ENCODE results near the gene UBE2I. TPM values are rescaled to one million over a fixed set of nuclear protein-coding genes. Genes with fewer than 3 reads are reported as not detected.

The UBE2I gene
- total RNA-seq, 2 donors from 2014 or later, result 101 to 143 TPM

DNA sequence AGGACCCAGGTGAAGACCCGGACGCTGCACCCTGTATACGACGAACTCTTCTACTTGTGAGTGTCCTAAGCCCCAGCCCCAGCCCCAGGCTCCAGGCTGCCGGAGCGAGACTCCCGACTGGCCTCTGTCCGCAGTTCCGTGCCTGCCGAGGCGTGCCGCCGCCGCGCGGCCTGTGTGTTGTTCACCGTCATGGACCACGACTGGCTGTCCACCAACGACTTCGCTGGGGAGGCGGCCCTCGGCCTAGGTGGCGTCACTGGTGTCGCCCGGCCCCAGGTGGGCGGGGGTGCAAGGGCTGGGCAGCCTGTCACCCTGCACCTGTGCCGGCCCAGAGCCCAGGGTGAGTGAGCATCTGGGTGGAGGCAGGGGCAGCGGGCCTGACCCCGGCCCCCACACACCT, 38.5 kb downstream of the UBE2I start:
- intact Hi-C loops (cut with DNase I), result no loop called here
- no peaks in the 10 kb centered on the region for H3K27me3 ChIP-seq
- no peaks in the 10 kb centered on the region for H3K9me3 ChIP-seq
- H3K27ac ChIP-seq, result no peak overlapping the region
- no peak overlapping the region for H3K9ac ChIP-seq (ENCODE audit: low read depth in 2 of 2, low read length in 2 of 2)
- no peak for DNase-seq
- H3K4me3 ChIP-seq, result no peak overlapping the region
- no peaks in the 10 kb centered on the region for H3K36me3 ChIP-seq
- TF ChIP-seq, protein P1, sequence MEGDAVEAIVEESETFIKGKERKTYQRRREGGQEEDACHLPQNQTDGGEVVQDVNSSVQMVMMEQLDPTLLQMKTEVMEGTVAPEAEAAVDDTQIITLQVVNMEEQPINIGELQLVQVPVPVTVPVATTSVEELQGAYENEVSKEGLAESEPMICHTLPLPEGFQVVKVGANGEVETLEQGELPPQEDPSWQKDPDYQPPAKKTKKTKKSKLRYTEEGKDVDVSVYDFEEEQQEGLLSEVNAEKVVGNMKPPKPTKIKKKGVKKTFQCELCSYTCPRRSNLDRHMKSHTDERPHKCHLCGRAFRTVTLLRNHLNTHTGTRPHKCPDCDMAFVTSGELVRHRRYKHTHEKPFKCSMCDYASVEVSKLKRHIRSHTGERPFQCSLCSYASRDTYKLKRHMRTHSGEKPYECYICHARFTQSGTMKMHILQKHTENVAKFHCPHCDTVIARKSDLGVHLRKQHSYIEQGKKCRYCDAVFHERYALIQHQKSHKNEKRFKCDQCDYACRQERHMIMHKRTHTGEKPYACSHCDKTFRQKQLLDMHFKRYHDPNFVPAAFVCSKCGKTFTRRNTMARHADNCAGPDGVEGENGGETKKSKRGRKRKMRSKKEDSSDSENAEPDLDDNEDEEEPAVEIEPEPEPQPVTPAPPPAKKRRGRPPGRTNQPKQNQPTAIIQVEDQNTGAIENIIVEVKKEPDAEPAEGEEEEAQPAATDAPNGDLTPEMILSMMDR (IDR thresholded peaks at IDR 0.05), result no peak
- peaks cover 4% of the 10 kb centered on the region for H3K4me1 ChIP-seq

DNA sequence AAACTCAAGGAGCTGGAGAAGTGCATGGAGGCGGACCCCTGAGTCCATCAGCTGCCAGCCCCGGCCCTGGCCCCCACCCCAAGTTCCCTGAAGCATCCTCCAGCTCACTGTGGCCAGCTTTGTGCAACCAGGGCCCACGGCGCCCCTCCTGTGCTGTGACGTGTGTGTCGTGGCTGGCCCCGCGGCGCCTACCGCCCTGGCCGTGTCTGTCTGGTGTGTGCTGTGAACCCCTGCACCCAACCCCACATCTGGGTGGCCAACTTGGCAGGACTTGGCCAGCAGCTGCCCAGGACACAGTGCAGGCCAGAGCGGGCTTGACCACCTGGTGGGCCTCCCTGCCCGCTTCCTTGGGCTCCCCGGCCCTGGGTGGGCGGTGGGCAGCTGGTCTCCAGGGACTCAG, 39.0 kb downstream of the UBE2I start:
- Histone ChIP-seq H3K27me3 (no peaks in the 10 kb centered on the region), H3K4me3 (no peak overlapping the region), H3K27ac (no peak overlapping the region), H3K9me3 (no peaks in the 10 kb centered on the region), H3K4me1 (peaks cover 4% of the 10 kb centered on the region), H3K9ac (ENCODE audit: low read depth in 2 of 2, low read length in 2 of 2) (no peak overlapping the region), H3K36me3 (no peaks in the 10 kb centered on the region)
- DNase-seq, result no peak
- intact Hi-C loops (cut with DNase I), result no loop called here
- TF ChIP-seq, protein P1 (IDR thresholded peaks at IDR 0.05), result no peak

DNA sequence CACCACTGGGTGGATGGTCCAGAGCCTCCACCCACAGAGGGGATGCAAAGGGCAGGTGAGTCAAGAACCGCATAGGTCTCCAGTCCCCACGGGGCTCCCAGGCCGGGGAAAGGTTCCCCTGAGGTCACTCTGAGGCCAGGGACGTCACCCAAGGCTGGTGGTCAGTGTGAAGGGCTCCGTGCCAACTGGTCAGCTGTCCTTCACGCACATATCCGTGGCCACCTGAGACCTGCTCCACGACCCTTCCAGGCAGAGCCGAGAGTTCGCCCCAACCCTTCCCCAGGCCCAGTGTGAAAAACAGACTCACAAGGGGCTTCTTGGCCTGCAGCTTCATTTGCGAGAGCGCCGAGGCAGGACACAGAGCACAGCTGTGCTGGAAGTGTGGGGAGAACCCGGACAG, 39.5 kb downstream of the UBE2I start:
- no peak for DNase-seq
- Histone ChIP-seq H3K27me3 (no peaks in the 10 kb centered on the region), H3K4me1 (peaks cover 4% of the 10 kb centered on the region), H3K27ac (no peak overlapping the region), H3K4me3 (no peak overlapping the region), H3K36me3 (no peaks in the 10 kb centered on the region), H3K9me3 (no peaks in the 10 kb centered on the region), H3K9ac (ENCODE audit: low read depth in 2 of 2, low read length in 2 of 2) (no peak overlapping the region)
- intact Hi-C loops (cut with DNase I), result no loop called here
- TF ChIP-seq, protein P1 (IDR thresholded peaks at IDR 0.05), result no peak

DNA sequence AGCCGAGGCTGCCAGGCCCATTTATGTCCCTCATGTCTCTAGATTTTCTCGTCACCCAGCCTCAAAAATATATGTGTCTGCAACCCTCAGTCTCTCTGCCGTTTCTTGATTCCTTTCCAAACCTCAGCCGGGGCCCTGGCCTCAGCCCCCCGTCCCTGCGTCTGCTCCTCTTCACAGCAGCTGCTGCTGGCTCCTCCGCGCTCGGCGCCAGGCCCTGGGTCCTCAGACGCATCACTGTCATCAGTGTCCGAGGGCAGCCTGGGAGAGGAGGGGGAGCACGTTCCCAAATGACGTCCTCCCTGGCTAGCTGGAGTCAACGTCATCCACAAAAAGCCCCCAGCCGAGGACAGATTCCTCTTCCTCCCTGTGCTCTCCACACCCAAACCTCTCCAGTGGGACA, 39.9 kb downstream of the UBE2I start:
- TF ChIP-seq, protein P1 (IDR thresholded peaks at IDR 0.05), result no peak
- DNase-seq, result no peak

DNA sequence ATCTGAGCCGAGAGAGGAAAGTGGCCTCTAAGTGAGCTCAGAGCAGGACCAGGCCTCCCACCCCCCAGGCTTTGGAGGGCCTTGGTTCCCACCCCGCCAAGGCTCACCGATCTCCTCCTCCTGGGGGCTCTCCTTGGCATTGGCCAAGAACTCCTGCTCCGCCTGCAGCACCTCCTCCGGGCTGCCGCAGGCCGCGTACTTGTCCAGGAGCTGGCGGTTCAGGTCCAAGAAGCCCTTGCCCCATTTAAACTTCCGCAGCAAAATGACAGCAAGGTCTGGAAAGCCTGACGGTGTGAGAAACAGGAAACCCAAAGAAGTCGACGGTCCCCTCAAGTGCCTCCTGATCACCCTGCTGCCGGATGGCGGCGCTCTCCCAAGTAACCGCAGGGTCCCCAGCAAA, 40.5 kb downstream of the UBE2I start:
- peaks cover 4% of the 10 kb centered on the region for H3K4me1 ChIP-seq
- TF ChIP-seq, protein P1 (IDR thresholded peaks at IDR 0.05), result no peak
- no peaks in the 10 kb centered on the region for H3K36me3 ChIP-seq
- no peak overlapping the region for H3K27ac ChIP-seq
- DNase-seq, result no peak
- no peak overlapping the region for H3K4me3 ChIP-seq
- intact Hi-C loops (cut with DNase I), result no loop called here
- H3K9ac ChIP-seq (ENCODE audit: low read depth in 2 of 2, low read length in 2 of 2), result no peak overlapping the region
- no peaks in the 10 kb centered on the region for H3K27me3 ChIP-seq
- no peaks in the 10 kb centered on the region for H3K9me3 ChIP-seq

More for the DNA sequence above, 39.9 kb downstream of the UBE2I start:
- peaks cover 4% of the 10 kb centered on the region for H3K4me1 ChIP-seq
- no peak overlapping the region for H3K4me3 ChIP-seq
- no peak overlapping the region for H3K9ac ChIP-seq (ENCODE audit: low read depth in 2 of 2, low read length in 2 of 2)
- intact Hi-C loops (cut with DNase I), result no loop called here
- H3K9me3 ChIP-seq, result no peaks in the 10 kb centered on the region
- H3K36me3 ChIP-seq, result no peaks in the 10 kb centered on the region
- H3K27me3 ChIP-seq, result no peaks in the 10 kb centered on the region
- no peak overlapping the region for H3K27ac ChIP-seq

DNA sequence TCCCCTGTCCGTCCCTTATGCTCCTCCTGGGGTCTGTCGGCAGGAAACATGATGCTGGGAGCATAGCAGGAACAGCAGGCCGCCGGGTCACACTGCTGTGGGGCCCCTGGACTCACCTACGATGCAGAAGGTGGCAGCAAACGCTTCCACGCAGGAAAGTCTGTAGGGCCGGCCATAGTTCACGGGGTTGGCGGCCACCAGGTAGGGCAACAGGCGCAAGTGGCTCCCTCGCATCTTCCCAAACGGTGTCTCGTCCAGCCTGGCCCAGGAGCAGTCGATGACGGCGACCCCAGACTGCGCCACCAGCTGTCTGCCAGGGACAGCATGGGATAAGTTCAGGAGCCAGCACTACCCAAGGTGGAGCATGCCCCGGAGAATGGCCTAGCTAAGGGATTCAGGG, 41.3 kb downstream of the UBE2I start:
- no peaks in the 10 kb centered on the region for H3K27me3 ChIP-seq
- H3K4me3 ChIP-seq, result peak overlapping the region; percentile 99
- DNase-seq, result no peak
- no peaks in the 10 kb centered on the region for H3K9me3 ChIP-seq
- intact Hi-C loops (cut with DNase I), result no loop called here
- no peaks in the 10 kb centered on the region for H3K36me3 ChIP-seq
- H3K27ac ChIP-seq, result no peak overlapping the region
- H3K9ac ChIP-seq (ENCODE audit: low read depth in 2 of 2, low read length in 2 of 2), result peak overlapping the region; percentile 90 to 91
- TF ChIP-seq, protein P1 (IDR thresholded peaks at IDR 0.05), result no peak
- peaks cover 4% of the 10 kb centered on the region for H3K4me1 ChIP-seq

All from colonic mucosa (tissue), 4 donors.